IMR-90 (cell line): ENCODE data around the gene SPAG4. TPM values are rescaled to one million over a fixed set of nuclear protein-coding genes. Genes with fewer than 3 reads are reported as not detected.

ENCODE experiments used
- ATAC-seq: fragments of 200-7000 bp; cut with Tn5 transposase; 2 replicates; pipeline ENCODE4 v1.9.1; 2020; ENCODE audit warnings: low read depth, mild to moderate bottlenecking, moderate library complexity
- BruUV-seq: library from RNA; stranded (reverse); fragments of 400-500 nt; replicated peaks from 2 replicates; lab custom pipeline; 2021; lab: Mats Ljungman, UMichigan
- CTCF ChIA-PET: fragments of 300-600 bp; formaldehyde crosslinking; extraction: SDS; loops from one replicate; lab custom pipeline; 2021; ENCODE audit warnings: antibody characterized with exemption; lab: Yijun Ruan, JAX
- POLR2A ChIA-PET: fragments of 300-600 bp; sonication (Branson Sonifier 250); formaldehyde crosslinking; loops from one replicate; lab custom pipeline; 2022; ENCODE audit warnings: antibody characterized with exemption; ENCODE audit not compliant: unreplicated experiment; lab: Charles Lee
- DNase-seq: peaks from one replicate; pipeline ENCODE4 v3.0.0; 2013
- H2AFZ ChIP-seq: replicated peaks from 2 replicates; pipeline ENCODE3; 2013; ENCODE audit warnings: low read length, mild to moderate bottlenecking; ENCODE audit not compliant: poor library complexity
- H2AK5ac ChIP-seq: 2 replicates; pipeline ENCODE4 v1.6.1; 2013; ENCODE audit warnings: low read depth, low read length, inconsistent platforms
- H2AK9ac ChIP-seq: replicated peaks from 2 replicates; pipeline ENCODE3; 2013; ENCODE audit warnings: mild to moderate bottlenecking, low read depth, low read length, moderate library complexity; ENCODE audit not compliant: poor library complexity
- H2BK120ac ChIP-seq: 2 replicates; pipeline ENCODE4 v1.6.1; 2013; ENCODE audit warnings: low read depth, low read length, inconsistent platforms
- H2BK15ac ChIP-seq: 3 replicates; pipeline ENCODE4 v1.6.1; 2013; ENCODE audit warnings: low read depth, low read length, inconsistent platforms
- H2BK20ac ChIP-seq: 2 replicates; pipeline ENCODE4 v1.6.1; 2013; ENCODE audit warnings: low read depth, mild to moderate bottlenecking, inconsistent platforms, low read length, moderate library complexity
- H2BK5ac ChIP-seq: 2 replicates; pipeline ENCODE4 v1.6.1; 2013; ENCODE audit warnings: mild to moderate bottlenecking, low read depth, low read length, inconsistent platforms; ENCODE audit not compliant: poor library complexity, severe bottlenecking
- H3K14ac ChIP-seq: replicated peaks from 2 replicates; pipeline ENCODE4 v1.6.1; 2013; ENCODE audit warnings: low read depth, low read length, inconsistent platforms
- H3K18ac ChIP-seq: 2 replicates; pipeline ENCODE4 v1.6.1; 2013; ENCODE audit warnings: low read depth, low read length, control low read depth
- H3K23ac ChIP-seq: 2 replicates; pipeline ENCODE4 v1.6.1; 2013; ENCODE audit warnings: low read depth, low read length, inconsistent platforms
- H3K27ac ChIP-seq: 2 replicates; pipeline ENCODE4 v1.5.1; 2013; ENCODE audit warnings: mild to moderate bottlenecking, control low read depth, low read length; ENCODE audit not compliant: insufficient read depth
- H3K27me3 ChIP-seq: 2 replicates; pipeline ENCODE4 v1.6.1; 2013; ENCODE audit warnings: low read length; ENCODE audit not compliant: control insufficient read depth, insufficient read depth
- H3K36me3 ChIP-seq: 2 replicates; pipeline ENCODE4 v1.6.1; 2013; ENCODE audit warnings: low read length, mixed read lengths; ENCODE audit not compliant: control insufficient read depth, insufficient read depth
- H3K4ac ChIP-seq: 2 replicates; pipeline ENCODE4 v1.6.1; 2013; ENCODE audit warnings: low read depth, low read length, inconsistent platforms
- H3K4me1 ChIP-seq: 2 replicates; pipeline ENCODE4 v1.6.1; 2013; ENCODE audit warnings: low read length, mixed read lengths; ENCODE audit not compliant: control insufficient read depth, insufficient read depth
- H3K4me2 ChIP-seq: 2 replicates; pipeline ENCODE4 v1.6.1; 2013; ENCODE audit warnings: low read depth, mild to moderate bottlenecking, control low read depth, low read length, moderate library complexity
- H3K4me3 ChIP-seq: 2 replicates; pipeline ENCODE4 v1.5.1; 2013; ENCODE audit warnings: low read depth, mild to moderate bottlenecking, control low read depth, low read length, moderate library complexity; ENCODE audit not compliant: insufficient read depth
- H3K56ac ChIP-seq: 2 replicates; pipeline ENCODE4 v1.6.1; 2013; ENCODE audit warnings: low read length, inconsistent platforms; ENCODE audit not compliant: insufficient read depth; ENCODE audit errors: extremely low read depth
- H3K79me1 ChIP-seq, 2 experiments: 2 replicates each; pipeline ENCODE4 v1.6.1; 2013; ENCODE audit warnings: low read length in 2 of 2, inconsistent platforms in 1 of 2, low read depth in 1 of 2
- H3K9ac ChIP-seq: 2 replicates; pipeline ENCODE4 v1.6.1; 2013; ENCODE audit warnings: low read depth, low read length, control low read depth
- H3K9me1 ChIP-seq: 2 replicates; pipeline ENCODE4 v1.6.1; 2013; ENCODE audit warnings: low read length, inconsistent platforms; ENCODE audit not compliant: insufficient read depth
- H3K9me3 ChIP-seq: 2 replicates; pipeline ENCODE4 v1.6.1; 2013; ENCODE audit warnings: low read length; ENCODE audit not compliant: control insufficient read depth, insufficient read depth
- H4K20me1 ChIP-seq: 2 replicates; pipeline ENCODE4 v1.6.1; 2013; ENCODE audit warnings: low read length, inconsistent platforms; ENCODE audit not compliant: insufficient read depth
- H4K5ac ChIP-seq: 2 replicates; pipeline ENCODE4 v1.6.1; 2013; ENCODE audit warnings: mild to moderate bottlenecking, low read depth, low read length, control low read depth
- H4K8ac ChIP-seq, 2 experiments: 2 replicates each; pipeline ENCODE4 v1.6.1; 2013; ENCODE audit warnings: low read depth in 2 of 2, low read length in 2 of 2, control low read depth in 1 of 2, inconsistent platforms in 1 of 2
- H4K91ac ChIP-seq: 2 replicates; pipeline ENCODE4 v1.6.1; 2013; ENCODE audit warnings: low read depth, low read length, inconsistent platforms; ENCODE audit not compliant: insufficient read depth
- CHD1 ChIP-seq: IDR thresholded peaks from 2 replicates; pipeline ENCODE4 v1.6.1; 2012; ENCODE audit warnings: low read depth, low read length, improper control_type of control experiment
- POLR2A ChIP-seq: IDR thresholded peaks from 2 replicates; pipeline ENCODE4 v1.6.1; 2012; ENCODE audit warnings: mild to moderate bottlenecking, low read depth, low read length
- RAD21 ChIP-seq: IDR thresholded peaks from 2 replicates; pipeline ENCODE4 v1.6.1; 2012; ENCODE audit warnings: low read length, improper control_type of control experiment
- RFX5 ChIP-seq: IDR thresholded peaks from 2 replicates; pipeline ENCODE4 v1.8.0; 2012; ENCODE audit warnings: low read depth, mild to moderate bottlenecking, low read length, moderate library complexity
- SMC3 ChIP-seq: fragments of 150-350 bp; IDR thresholded peaks from 2 replicates; pipeline ENCODE4 v1.6.1; 2016; ENCODE audit warnings: low read depth, mild to moderate bottlenecking, antibody characterized with exemption, low read length, moderate library complexity
- WGBS, 2 experiments: methylation state at CpG; one replicate each; pipeline versions ENCODE4 v1.1.5 to v1.1.7; 2013; ENCODE audit warnings: missing lambda C conversion rate in 2 of 2; ENCODE audit not compliant: insufficient read length in 1 of 2; ENCODE audit errors: extremely low coverage in 2 of 2; 5-methylcytosine and 5-hydroxymethylcytosine counted together
- dilution Hi-C: fragments of 300-500 bp; cut with HindIII; formaldehyde crosslinking; loops from one replicate; pipeline ENCODE4 v1.14.3; 2018; ENCODE audit warnings: low sequenced_read_pairs; ENCODE audit not compliant: unreplicated experiment
- in situ Hi-C: fragments of 300-500 bp; cut with MboI; formaldehyde crosslinking; loops from 3 replicates; pipeline ENCODE4 v1.14.3; 2019; ENCODE audit warnings: low sequenced_read_pairs, inconsistent platforms, mixed read lengths
- intact Hi-C: fragments of 100-400 bp; cut with micrococcal nuclease; formaldehyde crosslinking; loops from 2 replicates; pipeline ENCODE4 v1.10.0; 2022
- polyA plus RNA-seq, 3 experiments: library from polyadenylated mRNA; depleted of rRNA; stranded (reverse); fragments of >200 nt; gene quantifications; 2 replicates each; pipeline ENCODE4 v1.2.3, GENCODE V29; 2012; ENCODE audit warnings: low replicate concordance in 1 of 3
- total RNA-seq: library from RNA; depleted of rRNA; stranded (reverse); fragments of >200 nt; gene quantifications from 2 replicates; pipeline ENCODE4 v1.2.3, GENCODE V29; 2012
- TF ChIP-seq, protein P1 (sequence below): conservative IDR thresholded peaks from 2 replicates; pipeline ENCODE4 v1.5.1; 2012; ENCODE audit warnings: mild to moderate bottlenecking, low read depth, low read length, improper control_type of control experiment

Gene SPAG4
- total and polyA plus RNA-seq, 2 of the 4 experiments (the other 2 are of a cell fraction) = 1.8 to 5.5 TPM

DNA sequence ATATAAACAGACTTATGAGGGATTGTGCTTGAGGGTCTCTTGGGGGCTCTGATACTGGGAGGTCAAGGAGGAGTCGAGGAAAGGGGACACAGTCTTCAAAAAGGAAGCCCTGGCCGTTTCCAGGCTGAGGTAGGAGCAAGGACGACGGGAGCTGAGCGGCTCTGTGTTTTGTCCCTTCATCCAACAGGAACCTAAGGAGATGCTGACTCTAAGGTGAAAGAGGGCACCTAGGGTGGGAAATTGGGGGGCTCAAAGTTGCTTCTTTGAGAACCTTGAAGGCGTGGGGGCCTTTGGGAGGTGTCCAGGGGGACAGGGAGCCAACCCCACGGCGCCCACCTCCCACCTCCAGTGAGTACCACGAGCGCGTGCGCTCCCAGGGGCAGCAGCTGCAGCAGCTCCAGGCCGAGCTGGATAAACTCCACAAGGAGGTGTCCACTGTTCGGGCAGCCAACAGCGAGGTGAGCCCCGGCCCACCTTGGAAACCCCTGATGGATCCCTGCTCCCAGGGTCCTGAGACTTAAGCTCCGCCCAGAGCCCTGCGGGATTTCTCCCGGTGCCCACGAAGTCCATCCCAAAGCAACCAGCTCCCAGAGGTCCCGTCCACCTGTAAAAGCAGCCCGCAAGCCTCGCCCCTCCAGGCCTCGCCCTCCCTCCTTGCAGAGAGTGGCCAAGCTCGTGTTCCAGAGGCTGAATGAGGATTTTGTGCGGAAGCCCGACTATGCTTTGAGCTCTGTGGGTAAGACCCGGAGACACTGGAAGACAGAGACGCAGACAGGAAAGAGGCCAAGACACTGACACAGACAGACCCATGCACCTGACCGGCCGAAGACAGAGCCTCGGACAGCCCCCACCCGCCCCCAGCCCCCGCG is 2.9 kb downstream of the SPAG4 start:
- intact Hi-C loops (loop anchor here (10.0 kb wide), 1 partner anchor 104 kb away; no protein-coding TSS in a partner anchor), in situ Hi-C loops (no loop called here), dilution Hi-C loops (no loop called here)
- Histone ChIP-seq H3K36me3 (peaks cover 5% of the 10 kb centered on the region; the same call in 1 of the 2 replicates), H3K14ac (peak overlapping the region; percentile 60), H4K8ac (peak overlapping the region; percentile 3 to 69; a peak in 2 of 4 replicates), H3K18ac (no peak overlapping the region), H3K23ac (peak overlapping the region; percentile 94), H2BK120ac (no peak overlapping the region), H3K4ac (peak overlapping the region; percentile 32), H3K4me3 (peak overlapping the region; percentile 73), H3K4me1 (peaks cover 13% of the 10 kb centered on the region), H2AK5ac (peak overlapping the region; percentile 57), H2AFZ (peak overlapping the region; percentile 96), H4K20me1 (0 out of 2 replicates have a peak, but pooled peaks cover 11% of the 10 kb centered on the region), H2BK15ac (no peak overlapping the region; the same call in 2 of the 3 replicates), H3K27ac (peak overlapping the region; percentile 4; the same call in 1 of the 2 replicates), H3K27me3 (no peaks in the 10 kb centered on the region), H3K4me2 (peak overlapping the region; percentile 74), H4K5ac (no peak overlapping the region), H2AK9ac (peak overlapping the region; percentile 96), H3K56ac (no peak overlapping the region), H4K91ac (peak overlapping the region; percentile 55; the same call in 1 of the 2 replicates), H3K9me3 (no peaks in the 10 kb centered on the region), H3K9me1 (peaks cover 7% of the 10 kb centered on the region; the same call in 1 of the 2 replicates), H2BK20ac (no peak overlapping the region), H3K79me1 (peaks cover 0 to 20% of the 10 kb centered on the region in 2 experiments; a peak in 3 of 4 replicates), H3K9ac (peak overlapping the region; percentile 64; the same call in 1 of the 2 replicates), H2BK5ac (peak overlapping the region; percentile 6)
- no TSS peak for BruUV-seq
- ATAC-seq = no peak
- DNase-seq = peak; percentile 23
- TF ChIP-seq RAD21 (no peak), RFX5 (no peak), CHD1 (no peak), SMC3 (no peak), POLR2A (0 out of 2 replicates have a peak, but pooled peaks have one; percentile 15)
- TF ChIP-seq, protein P1, sequence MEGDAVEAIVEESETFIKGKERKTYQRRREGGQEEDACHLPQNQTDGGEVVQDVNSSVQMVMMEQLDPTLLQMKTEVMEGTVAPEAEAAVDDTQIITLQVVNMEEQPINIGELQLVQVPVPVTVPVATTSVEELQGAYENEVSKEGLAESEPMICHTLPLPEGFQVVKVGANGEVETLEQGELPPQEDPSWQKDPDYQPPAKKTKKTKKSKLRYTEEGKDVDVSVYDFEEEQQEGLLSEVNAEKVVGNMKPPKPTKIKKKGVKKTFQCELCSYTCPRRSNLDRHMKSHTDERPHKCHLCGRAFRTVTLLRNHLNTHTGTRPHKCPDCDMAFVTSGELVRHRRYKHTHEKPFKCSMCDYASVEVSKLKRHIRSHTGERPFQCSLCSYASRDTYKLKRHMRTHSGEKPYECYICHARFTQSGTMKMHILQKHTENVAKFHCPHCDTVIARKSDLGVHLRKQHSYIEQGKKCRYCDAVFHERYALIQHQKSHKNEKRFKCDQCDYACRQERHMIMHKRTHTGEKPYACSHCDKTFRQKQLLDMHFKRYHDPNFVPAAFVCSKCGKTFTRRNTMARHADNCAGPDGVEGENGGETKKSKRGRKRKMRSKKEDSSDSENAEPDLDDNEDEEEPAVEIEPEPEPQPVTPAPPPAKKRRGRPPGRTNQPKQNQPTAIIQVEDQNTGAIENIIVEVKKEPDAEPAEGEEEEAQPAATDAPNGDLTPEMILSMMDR = no peak
- WGBS, 2 experiments = 19% methylated on average over 15 of the region's 35 CpGs; no CpG with 5 or more reads in 1 of the 2 experiments
- ChIA-PET POLR2A (no interaction called here), CTCF (interaction anchor here (0.7 to 1.6 kb wide), 4 partner anchors 11 to 630 kb away, joined by 3 to 5 read pairs (median 4); no protein-coding TSS in a partner anchor)
